PC-9 (cell line): ENCODE results near the gene NPR2. TPM values are rescaled to one million over a fixed set of nuclear protein-coding genes. Genes with fewer than 3 reads are reported as not detected.

Experiments used
- BruUV-seq: library from RNA; stranded (reverse); fragments of 400-500 nt; replicated peaks from 2 replicates; lab custom pipeline; 2021; lab: Mats Ljungman, UMichigan
- CTCF ChIA-PET: fragments of 300-600 bp; sonication (Branson Sonifier 250); formaldehyde crosslinking; loops from one replicate; lab custom pipeline; 2022; ENCODE audit warnings: antibody characterized with exemption; lab: Charles Lee
- POLR2A ChIA-PET: fragments of 300-600 bp; sonication (Branson Sonifier 250); formaldehyde crosslinking; loops from one replicate; lab custom pipeline; 2022; ENCODE audit warnings: antibody characterized with exemption; ENCODE audit not compliant: unreplicated experiment; lab: Charles Lee
- DNase-seq, 2 experiments: peaks; one replicate each; pipeline versions ENCODE4 v3.0.0 to v3.0.0-alpha.2; 2015 to 2022; ENCODE audit warnings: mixed read lengths in 1 of 2
- H2AFZ ChIP-seq: fragments of 200-600 bp; sonication (generic); 2 replicates; pipeline ENCODE4 v1.8.1; 2017; ENCODE audit warnings: antibody characterized with exemption
- H3F3A ChIP-seq: fragments of 200-600 bp; sonication (generic); 2 replicates; pipeline ENCODE4 v1.8.1; 2017; ENCODE audit warnings: antibody characterized with exemption, mild to moderate bottlenecking, low read depth; ENCODE audit not compliant: insufficient read depth
- H3K27ac ChIP-seq: fragments of 200-600 bp; sonication (generic); 2 replicates; pipeline ENCODE4 v1.6.1; 2016; ENCODE audit warnings: mixed run types
- H3K27me3 ChIP-seq: fragments of 200-600 bp; sonication (generic); 2 replicates; pipeline ENCODE4 v1.6.1; 2016; ENCODE audit warnings: low read depth, mixed run types; ENCODE audit not compliant: insufficient read depth
- H3K36me3 ChIP-seq: fragments of 200-600 bp; sonication (generic); 2 replicates; pipeline ENCODE4 v1.6.1; 2016; ENCODE audit warnings: low read depth, mixed run types
- H3K4me1 ChIP-seq: fragments of 200-600 bp; sonication (generic); replicated peaks from 2 replicates; pipeline ENCODE4 v1.6.1; 2016; ENCODE audit warnings: mixed run types; ENCODE audit not compliant: insufficient read depth
- H3K4me2 ChIP-seq: fragments of 200-600 bp; sonication (generic); 2 replicates; pipeline ENCODE4 v1.6.1; 2017; ENCODE audit warnings: mixed run types
- H3K4me3 ChIP-seq: fragments of 200-600 bp; sonication (generic); 2 replicates; pipeline ENCODE4 v1.6.1; 2016; ENCODE audit warnings: mixed run types
- H3K79me2 ChIP-seq: fragments of 200-600 bp; sonication (generic); 2 replicates; pipeline ENCODE4 v1.6.1; 2017; ENCODE audit warnings: low read depth, mixed run types
- H3K9me2 ChIP-seq: fragments of 200-600 bp; sonication (generic); 2 replicates; pipeline ENCODE4 v1.8.1; 2017; ENCODE audit warnings: mild to moderate bottlenecking; ENCODE audit not compliant: insufficient read depth
- H3K9me3 ChIP-seq: fragments of 200-600 bp; sonication (generic); 2 replicates; pipeline ENCODE4 v1.8.1; 2016; ENCODE audit warnings: low read depth; ENCODE audit not compliant: insufficient read depth
- H4K20me1 ChIP-seq: fragments of 200-600 bp; sonication (generic); 2 replicates; pipeline ENCODE4 v1.8.1; 2017; ENCODE audit not compliant: insufficient read depth
- EZH2 ChIP-seq: fragments of 200-600 bp; sonication (generic); IDR thresholded peaks from 2 replicates; pipeline ENCODE4 v1.8.0; 2017; ENCODE audit warnings: antibody characterized with exemption, low read depth
- intact Hi-C: fragments of 100-400 bp; cut with micrococcal nuclease; formaldehyde crosslinking; loops from one replicate; pipeline ENCODE4 v1.10.0; 2022; ENCODE audit not compliant: unreplicated experiment
- total RNA-seq: library from RNA; stranded (reverse); gene quantifications from 2 replicates; pipeline ENCODE4 v1.2.3, GENCODE V29; 2021
- TF ChIP-seq, protein P1 (sequence below): fragments of 200-600 bp; sonication (generic); conservative IDR thresholded peaks from 2 replicates; pipeline ENCODE4 v1.6.1; 2017; ENCODE audit warnings: mixed run types, antibody characterized with exemption, mild to moderate bottlenecking, moderate library complexity

NPR2 gene
- total RNA-seq, 1 experiment from 2014 or later = 11.3 TPM

DNA sequence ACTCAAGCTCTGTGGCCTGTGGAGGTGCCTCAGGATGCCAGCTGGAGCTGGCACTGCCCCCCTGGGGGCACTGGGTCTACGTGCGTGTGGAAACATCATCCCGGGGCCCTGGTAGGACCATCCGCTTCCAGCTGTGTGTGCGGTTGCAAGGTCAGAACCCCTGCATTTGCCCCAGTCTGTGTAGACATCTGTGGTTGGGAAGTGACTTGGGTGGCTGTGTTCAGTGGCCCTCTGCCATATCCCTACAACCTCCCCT is 50.2 kb downstream of the NPR2 start:
- DNase-seq = no peak
- H3F3A ChIP-seq = peaks cover 6% of the 10 kb centered on the region
- ChIA-PET POLR2A (no interaction called here), CTCF (no interaction called here)
- H3K79me2 ChIP-seq = no peaks in the 10 kb centered on the region
- no peaks in the 10 kb centered on the region for H3K36me3 ChIP-seq
- H2AFZ ChIP-seq = no peak overlapping the region
- H3K4me3 ChIP-seq = no peak overlapping the region
- no peaks in the 10 kb centered on the region for H3K27me3 ChIP-seq
- no peak overlapping the region for H3K4me2 ChIP-seq
- no peak for TF ChIP-seq EZH2
- TF ChIP-seq, protein P1, sequence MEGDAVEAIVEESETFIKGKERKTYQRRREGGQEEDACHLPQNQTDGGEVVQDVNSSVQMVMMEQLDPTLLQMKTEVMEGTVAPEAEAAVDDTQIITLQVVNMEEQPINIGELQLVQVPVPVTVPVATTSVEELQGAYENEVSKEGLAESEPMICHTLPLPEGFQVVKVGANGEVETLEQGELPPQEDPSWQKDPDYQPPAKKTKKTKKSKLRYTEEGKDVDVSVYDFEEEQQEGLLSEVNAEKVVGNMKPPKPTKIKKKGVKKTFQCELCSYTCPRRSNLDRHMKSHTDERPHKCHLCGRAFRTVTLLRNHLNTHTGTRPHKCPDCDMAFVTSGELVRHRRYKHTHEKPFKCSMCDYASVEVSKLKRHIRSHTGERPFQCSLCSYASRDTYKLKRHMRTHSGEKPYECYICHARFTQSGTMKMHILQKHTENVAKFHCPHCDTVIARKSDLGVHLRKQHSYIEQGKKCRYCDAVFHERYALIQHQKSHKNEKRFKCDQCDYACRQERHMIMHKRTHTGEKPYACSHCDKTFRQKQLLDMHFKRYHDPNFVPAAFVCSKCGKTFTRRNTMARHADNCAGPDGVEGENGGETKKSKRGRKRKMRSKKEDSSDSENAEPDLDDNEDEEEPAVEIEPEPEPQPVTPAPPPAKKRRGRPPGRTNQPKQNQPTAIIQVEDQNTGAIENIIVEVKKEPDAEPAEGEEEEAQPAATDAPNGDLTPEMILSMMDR = no peak
- no peaks in the 10 kb centered on the region for H3K9me2 ChIP-seq
- intact Hi-C loops = no loop called here
- H4K20me1 ChIP-seq = no peaks in the 10 kb centered on the region
- no peak overlapping the region for H3K27ac ChIP-seq
- no peaks in the 10 kb centered on the region for H3K9me3 ChIP-seq
- H3K4me1 ChIP-seq = peaks cover 18% of the 10 kb centered on the region
- no TSS peak for BruUV-seq

DNA sequence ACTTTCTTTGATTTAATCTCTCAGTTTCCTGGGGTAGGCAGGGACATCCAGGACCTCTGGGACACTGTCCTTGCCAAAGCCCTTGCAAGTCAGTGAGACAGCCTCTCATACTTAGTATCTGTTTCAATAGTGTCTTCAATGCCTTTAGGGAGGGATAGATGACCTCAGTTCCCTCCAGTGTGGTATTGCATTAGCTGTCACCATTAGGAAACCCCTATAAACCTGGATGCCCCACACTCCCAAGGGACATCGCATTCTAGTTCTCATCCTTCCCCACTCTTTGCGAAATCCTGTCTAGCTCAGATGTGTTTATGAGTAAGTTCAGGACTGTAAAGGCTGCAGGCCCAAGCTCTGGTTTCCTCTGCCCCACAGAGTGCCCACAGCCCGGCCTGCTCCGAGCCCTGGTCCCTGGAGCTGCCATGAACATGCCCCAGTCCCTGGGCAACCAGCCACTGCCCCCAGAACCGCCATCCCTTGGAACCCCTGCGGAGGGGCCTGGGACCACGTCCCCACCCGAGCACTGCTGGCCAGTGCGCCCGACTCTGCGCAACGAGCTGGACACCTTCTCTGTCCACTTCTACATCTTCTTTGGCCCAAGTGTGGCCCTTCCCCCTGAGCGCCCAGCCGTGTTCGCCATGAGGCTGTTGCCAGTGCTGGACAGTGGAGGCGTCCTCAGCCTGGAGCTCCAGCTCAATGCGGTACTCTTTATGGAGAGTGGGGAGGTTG is 50.8 kb downstream of the NPR2 start:
- no peaks in the 10 kb centered on the region for H3K9me2 ChIP-seq
- no peak for DNase-seq
- no peak overlapping the region for H2AFZ ChIP-seq
- H3F3A ChIP-seq = peaks cover 6% of the 10 kb centered on the region
- no peaks in the 10 kb centered on the region for H4K20me1 ChIP-seq
- H3K9me3 ChIP-seq = no peaks in the 10 kb centered on the region
- H3K79me2 ChIP-seq = no peaks in the 10 kb centered on the region
- H3K4me2 ChIP-seq = no peak overlapping the region
- intact Hi-C loops = no loop called here
- no peak overlapping the region for H3K4me3 ChIP-seq
- H3K4me1 ChIP-seq = peaks cover 18% of the 10 kb centered on the region
- no peaks in the 10 kb centered on the region for H3K27me3 ChIP-seq
- H3K36me3 ChIP-seq = no peaks in the 10 kb centered on the region
- BruUV-seq = no TSS peak
- TF ChIP-seq, protein P1 = no peak
- no peak for TF ChIP-seq EZH2
- H3K27ac ChIP-seq = no peak overlapping the region
- POLR2A ChIA-PET = interaction anchor here (0.5 kb wide), 1 partner anchor 728 kb away, joined by 3 read pairs; no protein-coding TSS in a partner anchor
- CTCF ChIA-PET = no interaction called here

DNA sequence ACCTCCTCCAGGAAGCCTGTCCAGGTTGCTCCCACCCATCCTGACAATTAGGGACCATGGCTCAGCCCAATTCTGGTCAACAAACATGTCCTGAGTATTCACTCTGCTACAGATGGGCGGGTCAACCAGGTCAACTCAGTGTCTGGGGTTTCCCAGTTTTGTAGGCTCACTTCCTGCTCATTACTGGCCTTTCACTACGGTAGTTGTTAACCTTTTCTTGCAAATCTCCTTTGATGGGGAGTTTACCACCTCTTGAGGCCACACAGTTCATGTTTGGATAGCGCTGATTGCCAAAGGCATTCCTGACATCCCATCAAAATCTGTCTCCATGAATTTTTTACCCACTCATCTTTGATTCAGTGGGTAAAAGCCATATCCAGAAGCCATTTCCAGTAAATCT is 51.4 kb downstream of the NPR2 start:
- ChIA-PET CTCF (no interaction called here), POLR2A (no interaction called here)
- Histone ChIP-seq H3K9me3 (no peaks in the 10 kb centered on the region), H3K9me2 (no peaks in the 10 kb centered on the region), H3K4me1 (peaks cover 18% of the 10 kb centered on the region), H4K20me1 (no peaks in the 10 kb centered on the region), H3K79me2 (no peaks in the 10 kb centered on the region), H3K36me3 (no peaks in the 10 kb centered on the region), H3K4me2 (no peak overlapping the region), H3K4me3 (no peak overlapping the region), H3K27me3 (no peaks in the 10 kb centered on the region), H3F3A (peaks cover 6% of the 10 kb centered on the region), H2AFZ (no peak overlapping the region), H3K27ac (no peak overlapping the region)
- intact Hi-C loops = no loop called here
- DNase-seq = no peak
- BruUV-seq = no TSS peak
- TF ChIP-seq EZH2 = no peak
- TF ChIP-seq, protein P1 = no peak
